GM12878 (cell line): ENCODE data around the gene VKORC1. TPM values are rescaled to one million over a fixed set of nuclear protein-coding genes. Genes with fewer than 3 reads are reported as not detected.

ENCODE experiments used
- ATAC-seq: fragments of 200-7000 bp; cut with Tn5 transposase; 3 replicates; pipeline ENCODE4 v1.9.1; 2020; ENCODE audit warnings: mild to moderate bottlenecking, moderate library complexity
- BruUV-seq: library from RNA; stranded (reverse); fragments of 400-500 nt; replicated peaks from 2 replicates; lab custom pipeline; 2021; lab: Mats Ljungman, UMichigan
- CTCF ChIA-PET: fragments of 300-600 bp; sonication (Branson Sonifier 250); formaldehyde crosslinking; extraction: SDS; loops from one replicate; lab custom pipeline; 2021; ENCODE audit warnings: inconsistent platforms; lab: Yijun Ruan, JAX
- POLR2A ChIA-PET: fragments of 350-600 bp; formaldehyde crosslinking; extraction: SDS; loops from one replicate; lab custom pipeline; 2021; ENCODE audit warnings: inconsistent platforms; lab: Charles Lee
- RAD21 ChIA-PET: fragments of 300-600 bp; sonication (Branson Sonifier 250); formaldehyde crosslinking; loops from one replicate; lab custom pipeline; 2023; ENCODE audit warnings: antibody characterized with exemption; ENCODE audit not compliant: unreplicated experiment; lab: Charles Lee
- SMC1A ChIA-PET: fragments of 300-600 bp; sonication (Branson Sonifier 250); formaldehyde crosslinking; loops from one replicate; lab custom pipeline; 2023; ENCODE audit not compliant: unreplicated experiment, uncharacterized antibody; lab: Charles Lee
- DNase-seq: peaks from one replicate; pipeline ENCODE4 v3.0.0-alpha.2; 2011; ENCODE audit warnings: low read depth, low spot score
- FAIRE-seq: peaks from 3 replicates; lab custom pipeline; 2011; peaks lifted over from hg19 to GRCh38; lab: Jason Lieb, UNC
- H2AFZ ChIP-seq: 2 replicates; pipeline ENCODE4 v1.6.0; 2011; ENCODE audit warnings: low read depth, low read length, control low read depth; ENCODE audit not compliant: control insufficient read depth
- H3K27ac ChIP-seq: 2 replicates; pipeline ENCODE4 v1.5.1; 2011; ENCODE audit warnings: control low read depth; ENCODE audit not compliant: control insufficient read depth, insufficient read depth
- H3K27me3 ChIP-seq, 2 experiments: replicated peaks in 1 of 2; 2 replicates each; pipeline versions ENCODE4 v1.6.0 to v1.6.1; 2011; ENCODE audit warnings: low read length in 1 of 2; ENCODE audit not compliant: control insufficient read depth in 2 of 2, insufficient read depth in 2 of 2
- H3K36me3 ChIP-seq, 2 experiments: 2 replicates each; pipeline ENCODE4 v1.5.1; 2011; ENCODE audit warnings: low read length in 1 of 2; ENCODE audit not compliant: control insufficient read depth in 2 of 2, insufficient read depth in 2 of 2
- H3K4me1 ChIP-seq: 2 replicates; pipeline ENCODE4 v1.6.1; 2011; ENCODE audit warnings: mild to moderate bottlenecking, low read length, moderate library complexity, mixed read lengths; ENCODE audit not compliant: control insufficient read depth, insufficient read depth
- H3K4me2 ChIP-seq: 2 replicates; pipeline ENCODE4 v1.6.0; 2011; ENCODE audit warnings: control low read depth; ENCODE audit not compliant: control insufficient read depth, insufficient read depth
- H3K4me3 ChIP-seq: fragments of 200-600 bp; sonication (generic); 2 replicates; pipeline ENCODE4 v1.5.1; 2016
- H3K79me2 ChIP-seq: 2 replicates; pipeline ENCODE4 v1.6.0; 2011; ENCODE audit warnings: low read length; ENCODE audit not compliant: control insufficient read depth, insufficient read depth
- H3K9ac ChIP-seq: 2 replicates; pipeline ENCODE4 v1.8.0; 2011; ENCODE audit warnings: low read length, control low read depth, mixed read lengths; ENCODE audit not compliant: control insufficient read depth, insufficient read depth
- H3K9me3 ChIP-seq: replicated peaks from 3 replicates; pipeline ENCODE4 v1.5.1; 2011; ENCODE audit warnings: mild to moderate bottlenecking, low read length; ENCODE audit not compliant: control insufficient read depth, insufficient read depth
- H4K20me1 ChIP-seq: 2 replicates; pipeline ENCODE4 v1.6.0; 2011; ENCODE audit not compliant: control insufficient read depth, insufficient read depth
- CBFB ChIP-seq: IDR thresholded peaks from 2 replicates; pipeline ENCODE4 v1.6.1; 2016; ENCODE audit warnings: antibody characterized with exemption, low read depth
- E2F8 ChIP-seq: fragments of 450-650 bp; IDR thresholded peaks from 2 replicates; pipeline ENCODE4 v1.6.1; 2018; ENCODE audit warnings: mild to moderate bottlenecking, low read depth, moderate library complexity; ENCODE audit not compliant: partially characterized antibody
- EP300 ChIP-seq, 2 experiments: fragments of 150-350 bp in 1 of 2; IDR thresholded peaks; 2 replicates each; pipeline ENCODE4 v1.6.1; 2011 to 2012; ENCODE audit warnings: low read depth in 2 of 2, low read length in 2 of 2, borderline replicate concordance in 1 of 2, improper control_type of control experiment in 1 of 2, inconsistent platforms in 1 of 2; ENCODE audit not compliant: control insufficient read depth in 1 of 2
- IKZF2 ChIP-seq, 2 experiments: fragments of 450-650 bp; IDR thresholded peaks; 2 replicates each; pipeline ENCODE4 v1.6.1; 2017; ENCODE audit warnings: mild to moderate bottlenecking in 2 of 2, moderate library complexity in 2 of 2
- JUNB ChIP-seq: IDR thresholded peaks from 2 replicates; pipeline ENCODE4 v1.6.1; 2016; ENCODE audit warnings: antibody characterized with exemption, mild to moderate bottlenecking
- MXI1 ChIP-seq: fragments of 150-350 bp; IDR thresholded peaks from 2 replicates; pipeline ENCODE4 v1.6.1; 2011; ENCODE audit warnings: low read depth, mild to moderate bottlenecking, inconsistent platforms, low read length, improper control_type of control experiment
- NKRF ChIP-seq: fragments of 450-650 bp; conservative IDR thresholded peaks from 2 replicates; pipeline ENCODE4 v1.6.1; 2017; ENCODE audit warnings: mild to moderate bottlenecking, moderate library complexity
- NR2C1 ChIP-seq: fragments of 450-650 bp; IDR thresholded peaks from 2 replicates; pipeline ENCODE4 v1.6.1; 2017; ENCODE audit warnings: antibody characterized with exemption, mild to moderate bottlenecking, moderate library complexity
- NRF1 ChIP-seq: conservative IDR thresholded peaks from 2 replicates; pipeline ENCODE4 v1.6.1; 2011; ENCODE audit warnings: mild to moderate bottlenecking, low read depth, low read length, improper control_type of control experiment
- PRDM15 ChIP-seq: fragments of 450-650 bp; formaldehyde crosslinking; IDR thresholded peaks from 2 replicates; pipeline ENCODE4 v1.4.0; 2020; ENCODE audit warnings: mild to moderate bottlenecking, moderate library complexity
- RBBP5 ChIP-seq: fragments of 200-600 bp; sonication (generic); conservative IDR thresholded peaks from 2 replicates; pipeline ENCODE4 v1.6.1; 2016
- RFX5 ChIP-seq: IDR thresholded peaks from 2 replicates; pipeline ENCODE4 v1.6.1; 2011; ENCODE audit warnings: low read depth, low read length, improper control_type of control experiment
- WGBS: methylation state at CpG from one replicate; pipeline ENCODE4 v1.1.6; 2016; ENCODE audit warnings: low lambda C conversion rate; ENCODE audit not compliant: insufficient replicate concordance, insufficient coverage; ENCODE audit errors: missing lambda C conversion rate; 5-methylcytosine and 5-hydroxymethylcytosine counted together
- in situ Hi-C: fragments of 300-500 bp; cut with MboI; formaldehyde crosslinking; loops from 9 replicates; pipeline ENCODE4 v1.14.3; 2018; ENCODE audit warnings: mixed read lengths
- intact Hi-C: fragments of 100-400 bp; cut with micrococcal nuclease; formaldehyde crosslinking; loops from one replicate; pipeline ENCODE4 v1.14.2; 2022; ENCODE audit not compliant: unreplicated experiment
- polyA plus RNA-seq, 11 experiments: library from polyadenylated mRNA; depleted of rRNA in 4 of 11; unstranded in 6 of 11; stranded (reverse) in 5 of 11; fragments of >200 nt; fragmentation: Nextera tagmentation in 4 of 11; fragmentation: Illumina TruSeq in 1 of 11; extraction: Ambion mirVana in 4 of 11; extraction: Trizol in 1 of 11; gene quantifications; 1 replicate in 1 of 11; 2 replicates in 10 of 11; pipeline versions ENCODE4 v1.2.1 to v1.2.3, GENCODE V29; 2011 to 2016; ENCODE audit warnings: inconsistent platforms in 2 of 11, missing spikeins in 2 of 11, low read depth in 1 of 11
- total RNA-seq, 4 experiments: library from RNA; depleted of rRNA in 3 of 4; stranded (reverse); fragments of >200 nt in 3 of 4; fragmentation: Illumina TruSeq in 1 of 4; extraction: Trizol in 1 of 4; gene quantifications; 2 replicates each; pipeline versions ENCODE4 v1.2.1 to v1.2.3, GENCODE V29; 2013 to 2021

The VKORC1 gene
- total and polyA plus RNA-seq, 10 of the 15 experiments (the other 5 are each of a cell fraction or from before 2014, with no cell fraction given) = 19.8 to 140 (median 57.7) TPM

- Histone ChIP-seq H3K4me3 (peak overlapping the region; percentile 86), H3K27ac (peak overlapping the region; percentile 89), H3K9me3 (no peaks in the 10 kb centered on the region), H3K36me3 (peaks cover 8% of the 10 kb centered on the region in 2 experiments; a peak in 3 of 4 replicates), H2AFZ (peak overlapping the region; percentile 27), H3K79me2 (peaks cover 52% of the 10 kb centered on the region), H3K27me3 (no peaks in the 10 kb centered on the region), H3K4me1 (peaks cover 3% of the 10 kb centered on the region; the same call in 1 of the 2 replicates), H4K20me1 (no peaks in the 10 kb centered on the region), H3K9ac (peak overlapping the region; percentile 90), H3K4me2 (peak overlapping the region; percentile 98; the same call in 1 of the 2 replicates)
- in situ Hi-C loops = no loop called here
- ChIA-PET SMC1A (interaction anchor here (0.6 to 2.8 kb wide), 11 partner anchors 11 to 387 kb away, joined by 3 to 10 read pairs (median 5); partner anchors contain the start of genes FUS, HSD3B7, ITGAX and KAT8), CTCF (interaction anchor here (0.8 to 2.4 kb wide), 11 partner anchors 23 to 795 kb away, joined by 3 to 15 read pairs (median 3); partner anchors contain the start of gene HSD3B7), POLR2A (interaction anchor here (0.5 to 4.2 kb wide), 17 partner anchors 8 to 597 kb away, joined by 3 to 21 read pairs (median 5); partner anchors contain the start of genes ARMC5, BCKDK, KAT8 and SETD1A), RAD21 (interaction anchor here (0.6 to 1.9 kb wide), 17 partner anchors 19 to 796 kb away, joined by 3 to 16 read pairs (median 6); partner anchors contain the start of genes ARMC5, FUS, HSD3B7 and KAT8)
- under 1% methylated on average over 66 of the region's 83 CpGs for WGBS
- ATAC-seq = peak; percentile 76
- no TSS peak for BruUV-seq
- DNase-seq = peak; percentile 51
- no peak for FAIRE-seq
- intact Hi-C loops = loop anchor here (5.0 to 10.0 kb wide), 2 partner anchors 69 to 79 kb away; no protein-coding TSS in a partner anchor
- TF ChIP-seq NRF1 (no peak), RBBP5 (0 out of 2 replicates have a peak, but pooled peaks have one; percentile 22), NR2C1 (peak; percentile 54), PRDM15 (CRISPR knock-in tag) (no peak), RFX5 (peak; percentile 41; the same call in 1 of the 2 replicates), CBFB (0 out of 2 replicates have a peak, but pooled peaks have one; percentile 39), NKRF (peak; percentile 42), JUNB (no peak), EP300 (IDR thresholded peaks at IDR 0.05; ENCODE audit: borderline replicate concordance in 1 of 2, control insufficient read depth in 1 of 2, low read depth in 2 of 2, low read length in 2 of 2) (peak in 1 of 2 experiments; percentile 22; a peak in 1 of 4 replicates), IKZF2 (IDR thresholded peaks at IDR 0.05) (peak in 1 of 2 experiments; percentile 10; a peak in 1 of 4 replicates), E2F8 (no peak), MXI1 (no peak; the same call in none of the 2 replicates)
Observed at GRCh38 chr16:31073142-31073969, 21.2 kb downstream of the VKORC1 start.
